DOHH2 (cell line): Measurements from ENCODE around the gene ABLIM1.

Experiments used
- H3F3A ChIP-seq: fragments of 200-600 bp; sonication (generic), shearing (Covaris generic); 2 replicates; pipeline ENCODE4 v1.6.0; 2016; ENCODE audit warnings: antibody characterized with exemption, mild to moderate bottlenecking; ENCODE audit not compliant: control insufficient read depth, insufficient read depth
- H3K27ac ChIP-seq: fragments of 200-600 bp; sonication (generic); 2 replicates; pipeline ENCODE4 v1.5.1; 2014; ENCODE audit warnings: low read depth, mild to moderate bottlenecking, low read length, moderate library complexity
- H3K27me3 ChIP-seq: fragments of 200-600 bp; sonication (generic); 2 replicates; pipeline ENCODE4 v1.6.1; 2014; ENCODE audit warnings: mild to moderate bottlenecking, low read length, mixed read lengths; ENCODE audit not compliant: control insufficient read depth
- H3K36me3 ChIP-seq: fragments of 200-600 bp; sonication (generic); 2 replicates; pipeline ENCODE4 v1.6.1; 2014; ENCODE audit warnings: mild to moderate bottlenecking, low read length, moderate library complexity, mixed read lengths; ENCODE audit not compliant: control insufficient read depth
- H3K4me1 ChIP-seq: fragments of 200-600 bp; sonication (generic); 2 replicates; pipeline ENCODE4 v1.6.1; 2014; ENCODE audit warnings: mild to moderate bottlenecking, low read length, mixed read lengths; ENCODE audit not compliant: control insufficient read depth
- H3K4me2 ChIP-seq: fragments of 200-600 bp; sonication (generic); 2 replicates; pipeline ENCODE4 v1.6.0; 2014; ENCODE audit warnings: mild to moderate bottlenecking, low read length, moderate library complexity
- H3K4me3 ChIP-seq: fragments of 200-600 bp; sonication (generic); 2 replicates; pipeline ENCODE4 v1.5.1; 2014; ENCODE audit warnings: mild to moderate bottlenecking, low read length, mixed read lengths
- H3K79me2 ChIP-seq: fragments of 200-600 bp; sonication (generic); 2 replicates; pipeline ENCODE4 v1.6.1; 2014; ENCODE audit warnings: mild to moderate bottlenecking, low read length, mixed read lengths; ENCODE audit not compliant: control insufficient read depth
- H3K9me2 ChIP-seq: fragments of 200-600 bp; sonication (generic); replicated peaks from 2 replicates; pipeline ENCODE4 v1.6.1; 2014; ENCODE audit warnings: mild to moderate bottlenecking, low read length, mixed read lengths; ENCODE audit not compliant: control insufficient read depth
- H3K9me3 ChIP-seq: fragments of 200-600 bp; sonication (generic); 2 replicates; pipeline ENCODE4 v1.6.1; 2014; ENCODE audit warnings: antibody characterized with exemption, low read length, mixed read lengths; ENCODE audit not compliant: control insufficient read depth, insufficient read depth
- H4K20me1 ChIP-seq: fragments of 200-600 bp; sonication (generic); 2 replicates; pipeline ENCODE4 v1.6.0; 2014; ENCODE audit warnings: low read depth, mild to moderate bottlenecking, antibody characterized with exemption, low read length, moderate library complexity; ENCODE audit not compliant: control insufficient read depth, insufficient read depth
- EZH2phosphoT487 ChIP-seq: fragments of 200-600 bp; sonication (generic); IDR thresholded peaks from 2 replicates; pipeline ENCODE4 v1.6.1; 2017; ENCODE audit warnings: borderline replicate concordance, mild to moderate bottlenecking, antibody characterized with exemption, low read length, moderate library complexity, mixed read lengths
- TF ChIP-seq, protein P1 (sequence below): fragments of 200-600 bp; sonication (generic); IDR thresholded peaks from one replicate; pipeline ENCODE4 v1.5.1; 2014; ENCODE audit warnings: antibody characterized with exemption, mild to moderate bottlenecking, low read depth, low read length; ENCODE audit not compliant: poor library complexity, severe bottlenecking

Gene ABLIM1

DNA sequence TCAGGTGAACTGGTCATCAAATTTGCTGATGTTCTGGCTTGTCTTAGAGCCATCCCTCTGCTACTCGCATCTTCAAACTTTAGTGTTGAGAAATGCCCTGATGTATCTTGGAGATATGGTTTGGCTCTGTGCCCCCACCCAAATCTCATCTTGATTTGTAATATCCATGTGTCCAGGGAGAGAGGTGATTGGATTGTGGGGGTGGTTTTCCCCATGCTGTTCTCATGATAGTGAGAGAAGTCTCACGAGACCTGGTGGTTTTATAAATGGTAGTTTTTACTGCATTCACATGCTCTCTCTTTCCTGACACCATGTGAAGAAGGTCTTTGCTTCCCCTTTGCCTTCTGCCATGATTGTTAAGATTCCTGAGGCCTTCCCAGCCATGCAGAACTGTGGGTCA, 179.8 kb downstream of the ABLIM1 start:
- H3K27ac ChIP-seq = no peak overlapping the region
- peaks cover 31% of the 10 kb centered on the region for H3K36me3 ChIP-seq
- no peak for TF ChIP-seq EZH2phosphoT487
- TF ChIP-seq, protein P1, sequence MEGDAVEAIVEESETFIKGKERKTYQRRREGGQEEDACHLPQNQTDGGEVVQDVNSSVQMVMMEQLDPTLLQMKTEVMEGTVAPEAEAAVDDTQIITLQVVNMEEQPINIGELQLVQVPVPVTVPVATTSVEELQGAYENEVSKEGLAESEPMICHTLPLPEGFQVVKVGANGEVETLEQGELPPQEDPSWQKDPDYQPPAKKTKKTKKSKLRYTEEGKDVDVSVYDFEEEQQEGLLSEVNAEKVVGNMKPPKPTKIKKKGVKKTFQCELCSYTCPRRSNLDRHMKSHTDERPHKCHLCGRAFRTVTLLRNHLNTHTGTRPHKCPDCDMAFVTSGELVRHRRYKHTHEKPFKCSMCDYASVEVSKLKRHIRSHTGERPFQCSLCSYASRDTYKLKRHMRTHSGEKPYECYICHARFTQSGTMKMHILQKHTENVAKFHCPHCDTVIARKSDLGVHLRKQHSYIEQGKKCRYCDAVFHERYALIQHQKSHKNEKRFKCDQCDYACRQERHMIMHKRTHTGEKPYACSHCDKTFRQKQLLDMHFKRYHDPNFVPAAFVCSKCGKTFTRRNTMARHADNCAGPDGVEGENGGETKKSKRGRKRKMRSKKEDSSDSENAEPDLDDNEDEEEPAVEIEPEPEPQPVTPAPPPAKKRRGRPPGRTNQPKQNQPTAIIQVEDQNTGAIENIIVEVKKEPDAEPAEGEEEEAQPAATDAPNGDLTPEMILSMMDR = no peak
- no peak overlapping the region for H3K4me3 ChIP-seq
- no peaks in the 10 kb centered on the region for H3K79me2 ChIP-seq
- no peak overlapping the region for H3K4me2 ChIP-seq
- H3K9me2 ChIP-seq = no peaks in the 10 kb centered on the region
- no peaks in the 10 kb centered on the region for H3K27me3 ChIP-seq
- no peaks in the 10 kb centered on the region for H4K20me1 ChIP-seq
- peaks cover 6% of the 10 kb centered on the region; the same call in 1 of the 2 replicates for H3F3A ChIP-seq
- H3K9me3 ChIP-seq = no peaks in the 10 kb centered on the region
- H3K4me1 ChIP-seq = peaks cover 23% of the 10 kb centered on the region

DNA sequence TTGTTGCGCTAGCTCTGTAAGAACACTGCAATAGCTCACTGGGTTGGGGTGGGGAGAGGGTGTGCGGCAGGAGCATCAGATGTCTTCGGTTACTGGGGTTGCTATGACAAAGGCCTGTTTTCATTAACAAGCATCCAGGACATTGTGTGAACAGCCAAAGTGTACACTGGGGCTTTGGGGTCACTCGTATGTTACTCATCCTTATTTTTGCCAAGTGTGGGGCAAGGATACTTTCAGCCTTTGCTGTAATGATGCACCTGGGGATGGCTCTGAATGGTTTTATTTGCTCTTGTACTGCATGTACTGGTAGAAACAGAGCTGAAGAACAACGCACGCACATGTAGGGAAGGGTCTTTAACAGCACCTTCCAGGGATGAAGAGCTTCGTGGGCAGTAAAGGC, 180.8 kb downstream of the ABLIM1 start:
- TF ChIP-seq, protein P1 = no peak
- no peak for TF ChIP-seq EZH2phosphoT487
- Histone ChIP-seq H3K4me1 (peaks cover 33% of the 10 kb centered on the region), H4K20me1 (no peaks in the 10 kb centered on the region), H3K36me3 (peaks cover 34% of the 10 kb centered on the region), H3K27me3 (no peaks in the 10 kb centered on the region), H3K79me2 (no peaks in the 10 kb centered on the region), H3K9me3 (no peaks in the 10 kb centered on the region), H3K9me2 (no peaks in the 10 kb centered on the region), H3K27ac (no peak overlapping the region), H3F3A (peaks cover 9% of the 10 kb centered on the region; the same call in 1 of the 2 replicates), H3K4me2 (no peak overlapping the region), H3K4me3 (no peak overlapping the region)

DNA sequence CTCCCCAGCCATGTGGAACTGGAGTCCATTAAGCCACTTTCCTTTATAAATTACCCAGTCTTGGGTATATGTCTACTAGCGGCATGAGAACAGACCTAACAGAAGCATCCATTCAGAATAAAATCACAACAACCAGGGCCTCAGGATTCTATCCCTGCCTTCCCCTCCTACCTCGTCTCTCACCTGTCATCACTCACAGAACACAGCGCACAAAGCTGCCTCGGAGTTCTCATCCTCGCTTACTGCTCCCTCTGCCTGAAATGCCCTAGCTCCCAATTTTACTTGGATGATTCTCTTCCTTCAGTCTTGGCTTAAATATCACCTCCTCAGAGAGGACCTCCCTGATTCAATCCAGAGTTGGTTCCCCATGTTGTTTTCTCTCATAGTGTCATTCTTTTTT, 183.1 kb downstream of the ABLIM1 start:
- no peaks in the 10 kb centered on the region for H3K79me2 ChIP-seq

More for the DNA sequence above, 183.1 kb downstream of the ABLIM1 start:
- Histone ChIP-seq H3K4me1 (peaks cover 44% of the 10 kb centered on the region), H3F3A (peaks cover 9% of the 10 kb centered on the region; the same call in 1 of the 2 replicates), H3K9me2 (no peaks in the 10 kb centered on the region), H3K4me3 (no peak overlapping the region), H3K27ac (no peak overlapping the region), H4K20me1 (no peaks in the 10 kb centered on the region; the same call in 1 of the 2 replicates), H3K27me3 (no peaks in the 10 kb centered on the region), H3K4me2 (no peak overlapping the region), H3K9me3 (no peaks in the 10 kb centered on the region), H3K36me3 (peaks cover 28% of the 10 kb centered on the region)
- TF ChIP-seq, protein P1 = no peak
- no peak for TF ChIP-seq EZH2phosphoT487
